Endothelial cell (in vitro differentiated cells): ENCODE measurements around the gene NAA30. TPM values are rescaled to one million over a fixed set of nuclear protein-coding genes. Genes with fewer than 3 reads are reported as not detected.

Source experiments
- DNase-seq: peaks from one replicate; pipeline ENCODE4 v3.0.0; 2021; ENCODE audit warnings: low spot score
- H3K27ac Mint-ChIP-seq: one replicate; pipeline ENCODE4 v1.8.0; 2021; ENCODE audit warnings: mixed read lengths, inconsistent platforms; ENCODE audit not compliant: unreplicated experiment
- H3K27me3 Mint-ChIP-seq: one replicate; pipeline ENCODE4 v1.8.0; 2021; ENCODE audit warnings: mild to moderate bottlenecking, moderate library complexity, mixed read lengths, inconsistent platforms; ENCODE audit not compliant: unreplicated experiment
- H3K36me3 Mint-ChIP-seq: one replicate; pipeline ENCODE4 v1.8.0; 2021; ENCODE audit warnings: mild to moderate bottlenecking, low read depth, mixed read lengths, inconsistent platforms; ENCODE audit not compliant: unreplicated experiment
- H3K4me1 Mint-ChIP-seq: one replicate; pipeline ENCODE4 v1.8.0; 2021; ENCODE audit warnings: mild to moderate bottlenecking, mixed read lengths, inconsistent platforms; ENCODE audit not compliant: unreplicated experiment
- H3K4me3 Mint-ChIP-seq: one replicate; pipeline ENCODE4 v1.8.0; 2021; ENCODE audit warnings: mild to moderate bottlenecking, mixed read lengths, inconsistent platforms; ENCODE audit not compliant: unreplicated experiment
- H3K9me3 Mint-ChIP-seq: one replicate; pipeline ENCODE4 v1.8.0; 2021; ENCODE audit warnings: mixed read lengths, inconsistent platforms; ENCODE audit not compliant: unreplicated experiment
- total RNA-seq: library from RNA; stranded (reverse); fragmentation: NEBNext Ultra II Directional; extraction: Animal tissue kit (Norgen Biotek cat#: 25700); gene quantifications from one replicate; pipeline ENCODE4 v1.2.1, GENCODE V29; 2021; ENCODE audit not compliant: unreplicated experiment
- TF ChIP-seq, protein P1 (sequence below): fragments of 200-600 bp; sonication (generic); IDR thresholded peaks from one replicate; pipeline ENCODE4 v1.5.0; 2021; ENCODE audit warnings: antibody characterized with exemption; ENCODE audit not compliant: unreplicated experiment

Gene NAA30
- total RNA-seq, 1 donor from 2014 or later: 45.7 TPM

DNA sequence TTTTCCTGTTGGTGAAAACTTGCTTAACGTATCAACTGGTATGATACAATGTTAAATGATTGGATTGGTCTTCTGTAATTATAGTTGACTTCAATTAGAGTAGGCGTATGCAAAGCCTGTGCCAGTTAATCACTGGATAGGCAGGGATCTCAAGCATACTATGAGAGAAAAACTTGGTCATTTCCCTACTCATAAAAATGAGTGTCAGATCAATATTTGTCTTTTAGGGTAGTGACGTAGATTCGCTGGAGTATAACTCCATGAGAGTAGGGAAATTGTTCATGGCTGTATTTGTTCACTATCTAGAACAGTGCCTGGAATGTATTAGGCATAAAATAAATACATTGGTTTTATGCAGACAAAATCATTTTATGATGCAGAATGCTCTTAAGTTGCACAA is 28.6 kb downstream of the NAA30 start:
- peaks cover 4% of the 10 kb centered on the region for H3K4me1 Mint-ChIP-seq
- DNase-seq: no peak
- no peaks in the 10 kb centered on the region for H3K27me3 Mint-ChIP-seq
- H3K9me3 Mint-ChIP-seq: no peaks in the 10 kb centered on the region
- H3K27ac Mint-ChIP-seq: no peak overlapping the region
- H3K36me3 Mint-ChIP-seq: no peaks in the 10 kb centered on the region
- TF ChIP-seq, protein P1, sequence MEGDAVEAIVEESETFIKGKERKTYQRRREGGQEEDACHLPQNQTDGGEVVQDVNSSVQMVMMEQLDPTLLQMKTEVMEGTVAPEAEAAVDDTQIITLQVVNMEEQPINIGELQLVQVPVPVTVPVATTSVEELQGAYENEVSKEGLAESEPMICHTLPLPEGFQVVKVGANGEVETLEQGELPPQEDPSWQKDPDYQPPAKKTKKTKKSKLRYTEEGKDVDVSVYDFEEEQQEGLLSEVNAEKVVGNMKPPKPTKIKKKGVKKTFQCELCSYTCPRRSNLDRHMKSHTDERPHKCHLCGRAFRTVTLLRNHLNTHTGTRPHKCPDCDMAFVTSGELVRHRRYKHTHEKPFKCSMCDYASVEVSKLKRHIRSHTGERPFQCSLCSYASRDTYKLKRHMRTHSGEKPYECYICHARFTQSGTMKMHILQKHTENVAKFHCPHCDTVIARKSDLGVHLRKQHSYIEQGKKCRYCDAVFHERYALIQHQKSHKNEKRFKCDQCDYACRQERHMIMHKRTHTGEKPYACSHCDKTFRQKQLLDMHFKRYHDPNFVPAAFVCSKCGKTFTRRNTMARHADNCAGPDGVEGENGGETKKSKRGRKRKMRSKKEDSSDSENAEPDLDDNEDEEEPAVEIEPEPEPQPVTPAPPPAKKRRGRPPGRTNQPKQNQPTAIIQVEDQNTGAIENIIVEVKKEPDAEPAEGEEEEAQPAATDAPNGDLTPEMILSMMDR: no peak
- no peak overlapping the region for H3K4me3 Mint-ChIP-seq

- TF ChIP-seq, protein P1: no peak
- Mint-ChIP-seq H3K36me3 (no peaks in the 10 kb centered on the region), H3K27me3 (no peaks in the 10 kb centered on the region), H3K27ac (no peak overlapping the region), H3K4me1 (peaks cover 4% of the 10 kb centered on the region), H3K4me3 (no peak overlapping the region), H3K9me3 (no peaks in the 10 kb centered on the region)
- DNase-seq: no peak
These were observed 29.6 kb downstream of the NAA30 start for GRCh38 chr14:57420033-57420432.

DNA sequence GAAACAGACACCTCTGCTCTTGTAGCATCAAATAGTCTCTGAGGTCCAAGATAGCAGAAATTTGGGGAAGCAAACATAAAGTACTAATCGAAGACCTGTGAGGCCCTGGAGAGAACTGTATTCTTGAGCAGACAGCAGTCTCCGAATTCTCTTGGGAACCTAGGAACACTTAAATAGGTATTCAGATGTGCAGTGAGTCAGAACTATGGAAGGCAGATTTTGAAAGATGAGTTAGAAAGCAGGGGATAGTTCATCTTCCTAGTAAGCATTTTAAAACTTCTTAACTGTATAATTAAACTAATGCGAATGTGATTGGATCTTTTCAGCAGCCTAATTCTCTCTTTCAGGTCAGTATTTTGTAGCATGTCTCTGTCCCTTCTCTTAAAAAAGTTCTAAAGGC is 30.6 kb downstream of the NAA30 start:
- Mint-ChIP-seq H3K4me3 (no peak overlapping the region), H3K27me3 (no peaks in the 10 kb centered on the region), H3K36me3 (no peaks in the 10 kb centered on the region), H3K27ac (no peak overlapping the region), H3K9me3 (no peaks in the 10 kb centered on the region), H3K4me1 (peaks cover 4% of the 10 kb centered on the region)
- TF ChIP-seq, protein P1: no peak
- no peak for DNase-seq

- no peaks in the 10 kb centered on the region for H3K9me3 Mint-ChIP-seq
- no peak overlapping the region for H3K4me3 Mint-ChIP-seq
- TF ChIP-seq, protein P1: no peak
- no peaks in the 10 kb centered on the region for H3K36me3 Mint-ChIP-seq
- H3K27me3 Mint-ChIP-seq: no peaks in the 10 kb centered on the region
- no peak overlapping the region for H3K27ac Mint-ChIP-seq
- no peak for DNase-seq
- H3K4me1 Mint-ChIP-seq: no peaks in the 10 kb centered on the region
These were observed 45.5 kb downstream of the NAA30 start for GRCh38 chr14:57435923-57436322.

DNA sequence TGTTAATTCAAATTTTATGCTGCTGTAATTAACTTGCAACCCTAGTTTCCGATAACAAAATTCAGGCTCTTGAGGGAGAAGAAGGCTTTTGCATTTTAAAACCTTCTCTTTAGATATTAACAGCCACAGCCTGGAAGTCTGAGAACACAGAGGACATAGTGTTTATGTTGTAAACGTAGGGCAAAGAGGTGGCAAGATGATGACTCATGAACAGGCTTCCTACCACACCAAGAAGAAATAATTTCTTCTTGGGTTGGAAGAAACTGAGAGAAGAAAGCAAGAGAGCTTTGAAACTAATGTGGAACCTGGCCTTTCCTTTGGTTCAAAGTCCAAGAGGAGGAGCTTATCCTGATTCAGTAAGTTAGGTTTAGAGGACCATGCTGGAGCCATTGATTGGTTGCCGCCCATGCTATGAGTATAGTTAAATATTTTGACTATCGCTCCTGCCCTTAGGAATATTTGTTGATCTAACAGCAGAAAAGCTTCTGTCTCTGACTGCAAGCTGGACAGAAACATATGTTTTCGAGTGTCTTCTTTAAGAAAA is 71.5 kb downstream of the NAA30 start:
- H3K4me1 Mint-ChIP-seq: no peaks in the 10 kb centered on the region
- DNase-seq: no peak
- TF ChIP-seq, protein P1: no peak
- H3K27me3 Mint-ChIP-seq: no peaks in the 10 kb centered on the region
- H3K4me3 Mint-ChIP-seq: no peak overlapping the region
- H3K9me3 Mint-ChIP-seq: peaks cover 4% of the 10 kb centered on the region
- no peak overlapping the region for H3K27ac Mint-ChIP-seq
- H3K36me3 Mint-ChIP-seq: no peaks in the 10 kb centered on the region
